GM13977 (cell line): ENCODE measurements around the gene LRR1.
"Not testable (repeated sequence)": the region's sequence is repeated elsewhere in the genome, so short reads cannot be mapped to it uniquely, and the experiment has no call there.

Source experiments
- DNase-seq: peaks from one replicate; pipeline ENCODE4 v3.0.0; 2012; ENCODE audit warnings: low spot score
- CTCF ChIP-seq: IDR thresholded peaks from 2 replicates; pipeline ENCODE4 v1.5.1; 2012; ENCODE audit warnings: mild to moderate bottlenecking, control low read depth; ENCODE audit not compliant: insufficient read depth; ENCODE audit errors: extremely low read depth, missing control alignments
- in situ Hi-C: fragments of 300-500 bp; cut with MboI; formaldehyde crosslinking; loops from one replicate; pipeline ENCODE4 v1.12.0; 2022; ENCODE audit warnings: low sequenced_read_pairs, low pct_unique_long_range_greater_than_20kb, mixed read lengths, inconsistent platforms; ENCODE audit not compliant: unreplicated experiment

Gene LRR1

GRCh38 chr14:49607583-49607982 is 8.8 kb downstream of the LRR1 start:
- no peak for TF ChIP-seq CTCF
- in situ Hi-C loops, result no loop called here
- DNase-seq, result no peak

- in situ Hi-C loops, result no loop called here
- DNase-seq, result no peak
- no peak for TF ChIP-seq CTCF
These were observed 13.5 kb downstream of the LRR1 start for GRCh38 chr14:49612251-49612650.

DNA sequence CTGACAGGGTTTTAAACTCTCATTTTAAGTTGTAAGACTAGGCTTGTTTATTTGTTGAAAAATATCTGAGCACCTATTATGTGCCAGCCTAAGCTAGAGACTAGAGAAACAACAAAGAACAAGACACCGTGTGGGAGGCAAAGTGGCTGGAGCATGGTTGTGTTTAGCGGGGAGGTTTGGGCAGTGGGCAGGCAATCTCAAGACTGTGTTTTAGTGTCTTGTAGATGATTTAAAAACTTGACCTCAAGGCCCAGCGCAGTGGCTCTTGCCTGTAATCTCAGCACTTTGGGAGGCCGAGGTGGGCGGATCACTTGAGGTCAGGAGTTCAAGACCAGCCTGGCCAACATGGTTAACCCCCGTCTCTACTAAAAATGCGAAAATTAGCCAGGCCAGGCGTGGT is 13.9 kb downstream of the LRR1 start:
- TF ChIP-seq CTCF, result no peak
- in situ Hi-C loops, result no loop called here
- no peak for DNase-seq

GRCh38 chr14:49614196-49614595 is 15.5 kb downstream of the LRR1 start:
- in situ Hi-C loops, result no loop called here
- no peak for TF ChIP-seq CTCF

DNA sequence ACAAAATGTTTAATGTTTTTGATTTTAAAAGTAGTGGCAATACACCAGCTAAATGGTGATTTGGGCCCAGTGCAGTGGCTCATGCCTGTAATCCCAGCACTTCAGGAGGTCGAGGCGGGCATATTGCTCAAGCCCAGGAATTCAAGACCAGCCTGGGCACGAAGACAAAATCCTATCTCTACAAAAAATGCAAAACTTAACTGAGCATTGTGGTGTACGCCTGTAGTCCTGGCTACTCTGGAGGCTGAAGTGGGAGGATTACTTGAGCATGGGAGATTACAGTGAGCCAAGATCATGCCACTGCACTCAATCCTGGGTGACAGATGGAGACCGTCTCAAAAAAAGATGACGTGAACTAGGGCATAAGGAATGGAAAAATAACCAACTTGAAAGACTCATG is 17.0 kb downstream of the LRR1 start:
- no peak for DNase-seq
- no peak for TF ChIP-seq CTCF
- in situ Hi-C loops, result no loop called here

More at GRCh38 chr14:49614196-49614595, 15.5 kb downstream of the LRR1 start:
- DNase-seq, result no peak

DNA sequence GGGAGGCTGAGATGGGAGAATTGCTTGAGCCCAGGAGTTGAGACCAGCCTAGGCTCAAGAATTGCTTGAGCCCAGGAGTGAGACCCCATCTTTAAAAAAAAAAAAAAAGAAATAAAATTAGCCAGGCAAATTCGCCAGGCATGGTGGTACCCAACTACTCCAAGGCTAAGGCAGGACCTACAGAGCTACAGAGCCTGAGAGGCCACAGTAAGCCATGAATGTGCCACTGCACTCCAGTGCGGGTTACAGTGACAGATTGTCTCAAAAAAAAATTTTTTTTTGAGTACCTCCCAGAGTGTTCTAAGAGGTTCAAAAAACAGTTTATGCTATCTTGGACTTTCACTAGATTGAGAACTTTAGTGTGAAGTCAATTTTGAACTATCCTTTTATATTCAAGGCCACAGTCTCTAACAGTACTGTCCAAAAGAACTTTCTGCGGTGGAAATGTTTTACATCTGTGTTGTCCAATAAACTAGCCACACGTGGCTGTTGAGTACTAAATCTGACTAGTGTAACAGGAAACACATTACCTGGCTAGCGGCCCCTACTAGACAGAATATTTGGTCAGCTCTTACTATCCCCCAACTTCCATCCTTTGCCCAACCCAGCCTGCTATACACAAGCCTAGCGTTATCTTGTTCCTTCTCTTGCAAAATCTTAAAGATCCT is 19.2 kb downstream of the LRR1 start:
- in situ Hi-C loops, result no loop called here
- no peak for DNase-seq
- no peak for TF ChIP-seq CTCF

- DNase-seq, in situ Hi-C loops: not testable (repeated sequence)
These were observed 20.5 kb downstream of the LRR1 start for GRCh38 chr14:49619273-49619672.
